Measurements from ENCODE around the gene CKB. TPM values are rescaled to one million over a fixed set of nuclear protein-coding genes. Genes with fewer than 3 reads are reported as not detected.

CKB gene
- total and polyA plus RNA-seq, 4 donors, result 9.0 to 32.9 (median 20.4) TPM

DNA sequence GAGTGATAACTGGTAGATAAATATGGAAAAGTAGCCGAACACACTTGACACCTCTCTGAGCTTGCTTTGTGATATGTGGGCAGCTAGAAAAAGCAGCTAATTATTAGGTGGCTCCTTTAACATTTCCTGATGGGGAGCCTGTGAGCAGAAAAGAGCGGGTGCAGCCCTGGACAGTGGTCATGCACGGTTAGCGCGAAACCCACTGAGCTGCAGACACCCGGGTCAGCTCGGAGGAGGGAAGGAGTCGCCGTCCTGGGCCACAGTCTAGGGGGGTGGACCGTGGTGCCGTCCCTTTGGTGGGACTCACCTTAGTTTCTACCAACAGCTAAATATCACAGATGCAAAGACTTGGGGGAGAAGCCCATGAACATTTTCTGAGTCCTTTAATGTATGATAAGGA is 46.8 kb upstream of the CKB start:
- TF ChIP-seq HNF4G (IDR thresholded peaks at IDR 0.05) (no peak), FOXA2 (IDR thresholded peaks at IDR 0.05) (no peak), YY1 (IDR thresholded peaks at IDR 0.05) (no peak), HNF4A (conservative IDR thresholded peaks at IDR 0.05) (no peak), FOXA1 (IDR thresholded peaks at IDR 0.05) (no peak), RXRA (IDR thresholded peaks at IDR 0.05) (no peak), RAD21 (IDR thresholded peaks at IDR 0.05) (no peak), EGR1 (IDR thresholded peaks at IDR 0.05; ENCODE audit: low read depth in 2 of 2) (no peak), SP1 (IDR thresholded peaks at IDR 0.05) (no peak), TAF1 (conservative IDR thresholded peaks at IDR 0.05) (no peak), GABPA (IDR thresholded peaks at IDR 0.05 in 1 of 2, conservative IDR thresholded peaks at IDR 0.05 in 1 of 2) (no peak), JUND (IDR thresholded peaks at IDR 0.05) (no peak), NR2F2 (IDR thresholded peaks at IDR 0.05) (no peak)
- TF ChIP-seq, protein P1, sequence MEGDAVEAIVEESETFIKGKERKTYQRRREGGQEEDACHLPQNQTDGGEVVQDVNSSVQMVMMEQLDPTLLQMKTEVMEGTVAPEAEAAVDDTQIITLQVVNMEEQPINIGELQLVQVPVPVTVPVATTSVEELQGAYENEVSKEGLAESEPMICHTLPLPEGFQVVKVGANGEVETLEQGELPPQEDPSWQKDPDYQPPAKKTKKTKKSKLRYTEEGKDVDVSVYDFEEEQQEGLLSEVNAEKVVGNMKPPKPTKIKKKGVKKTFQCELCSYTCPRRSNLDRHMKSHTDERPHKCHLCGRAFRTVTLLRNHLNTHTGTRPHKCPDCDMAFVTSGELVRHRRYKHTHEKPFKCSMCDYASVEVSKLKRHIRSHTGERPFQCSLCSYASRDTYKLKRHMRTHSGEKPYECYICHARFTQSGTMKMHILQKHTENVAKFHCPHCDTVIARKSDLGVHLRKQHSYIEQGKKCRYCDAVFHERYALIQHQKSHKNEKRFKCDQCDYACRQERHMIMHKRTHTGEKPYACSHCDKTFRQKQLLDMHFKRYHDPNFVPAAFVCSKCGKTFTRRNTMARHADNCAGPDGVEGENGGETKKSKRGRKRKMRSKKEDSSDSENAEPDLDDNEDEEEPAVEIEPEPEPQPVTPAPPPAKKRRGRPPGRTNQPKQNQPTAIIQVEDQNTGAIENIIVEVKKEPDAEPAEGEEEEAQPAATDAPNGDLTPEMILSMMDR (IDR thresholded peaks at IDR 0.05; ENCODE audit: low read depth, low read length, missing input control), result no peak
- TF ChIP-seq, protein P2, sequence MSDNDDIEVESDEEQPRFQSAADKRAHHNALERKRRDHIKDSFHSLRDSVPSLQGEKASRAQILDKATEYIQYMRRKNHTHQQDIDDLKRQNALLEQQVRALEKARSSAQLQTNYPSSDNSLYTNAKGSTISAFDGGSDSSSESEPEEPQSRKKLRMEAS (IDR thresholded peaks at IDR 0.05), result no peak
- TF ChIP-seq, protein P3, sequence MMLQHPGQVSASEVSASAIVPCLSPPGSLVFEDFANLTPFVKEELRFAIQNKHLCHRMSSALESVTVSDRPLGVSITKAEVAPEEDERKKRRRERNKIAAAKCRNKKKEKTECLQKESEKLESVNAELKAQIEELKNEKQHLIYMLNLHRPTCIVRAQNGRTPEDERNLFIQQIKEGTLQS (IDR thresholded peaks at IDR 0.05), result no peak
- TF ChIP-seq, protein P4, sequence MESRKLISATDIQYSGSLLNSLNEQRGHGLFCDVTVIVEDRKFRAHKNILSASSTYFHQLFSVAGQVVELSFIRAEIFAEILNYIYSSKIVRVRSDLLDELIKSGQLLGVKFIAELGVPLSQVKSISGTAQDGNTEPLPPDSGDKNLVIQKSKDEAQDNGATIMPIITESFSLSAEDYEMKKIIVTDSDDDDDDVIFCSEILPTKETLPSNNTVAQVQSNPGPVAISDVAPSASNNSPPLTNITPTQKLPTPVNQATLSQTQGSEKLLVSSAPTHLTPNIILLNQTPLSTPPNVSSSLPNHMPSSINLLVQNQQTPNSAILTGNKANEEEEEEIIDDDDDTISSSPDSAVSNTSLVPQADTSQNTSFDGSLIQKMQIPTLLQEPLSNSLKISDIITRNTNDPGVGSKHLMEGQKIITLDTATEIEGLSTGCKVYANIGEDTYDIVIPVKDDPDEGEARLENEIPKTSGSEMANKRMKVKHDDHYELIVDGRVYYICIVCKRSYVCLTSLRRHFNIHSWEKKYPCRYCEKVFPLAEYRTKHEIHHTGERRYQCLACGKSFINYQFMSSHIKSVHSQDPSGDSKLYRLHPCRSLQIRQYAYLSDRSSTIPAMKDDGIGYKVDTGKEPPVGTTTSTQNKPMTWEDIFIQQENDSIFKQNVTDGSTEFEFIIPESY (IDR thresholded peaks at IDR 0.05), result no peak
- TF ChIP-seq, protein P5, sequence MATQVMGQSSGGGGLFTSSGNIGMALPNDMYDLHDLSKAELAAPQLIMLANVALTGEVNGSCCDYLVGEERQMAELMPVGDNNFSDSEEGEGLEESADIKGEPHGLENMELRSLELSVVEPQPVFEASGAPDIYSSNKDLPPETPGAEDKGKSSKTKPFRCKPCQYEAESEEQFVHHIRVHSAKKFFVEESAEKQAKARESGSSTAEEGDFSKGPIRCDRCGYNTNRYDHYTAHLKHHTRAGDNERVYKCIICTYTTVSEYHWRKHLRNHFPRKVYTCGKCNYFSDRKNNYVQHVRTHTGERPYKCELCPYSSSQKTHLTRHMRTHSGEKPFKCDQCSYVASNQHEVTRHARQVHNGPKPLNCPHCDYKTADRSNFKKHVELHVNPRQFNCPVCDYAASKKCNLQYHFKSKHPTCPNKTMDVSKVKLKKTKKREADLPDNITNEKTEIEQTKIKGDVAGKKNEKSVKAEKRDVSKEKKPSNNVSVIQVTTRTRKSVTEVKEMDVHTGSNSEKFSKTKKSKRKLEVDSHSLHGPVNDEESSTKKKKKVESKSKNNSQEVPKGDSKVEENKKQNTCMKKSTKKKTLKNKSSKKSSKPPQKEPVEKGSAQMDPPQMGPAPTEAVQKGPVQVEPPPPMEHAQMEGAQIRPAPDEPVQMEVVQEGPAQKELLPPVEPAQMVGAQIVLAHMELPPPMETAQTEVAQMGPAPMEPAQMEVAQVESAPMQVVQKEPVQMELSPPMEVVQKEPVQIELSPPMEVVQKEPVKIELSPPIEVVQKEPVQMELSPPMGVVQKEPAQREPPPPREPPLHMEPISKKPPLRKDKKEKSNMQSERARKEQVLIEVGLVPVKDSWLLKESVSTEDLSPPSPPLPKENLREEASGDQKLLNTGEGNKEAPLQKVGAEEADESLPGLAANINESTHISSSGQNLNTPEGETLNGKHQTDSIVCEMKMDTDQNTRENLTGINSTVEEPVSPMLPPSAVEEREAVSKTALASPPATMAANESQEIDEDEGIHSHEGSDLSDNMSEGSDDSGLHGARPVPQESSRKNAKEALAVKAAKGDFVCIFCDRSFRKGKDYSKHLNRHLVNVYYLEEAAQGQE (IDR thresholded peaks at IDR 0.05), result no peak
- H3K9ac ChIP-seq (ENCODE audit: low read depth in 1 of 2, low read length in 2 of 2), result no peak overlapping the region
- no peaks in the 10 kb centered on the region for H3K27me3 ChIP-seq (ENCODE audit: control insufficient read depth in 4 of 4, insufficient read depth in 4 of 4, low read length in 3 of 4)
- H3K36me3 ChIP-seq (ENCODE audit: control insufficient read depth in 4 of 4, insufficient read depth in 3 of 4, low read depth in 1 of 4, low read length in 3 of 4), result peaks cover 0 to 7% (median 1%) of the 10 kb centered on the region in 4 donors
- no peak for DNase-seq (ENCODE audit: low spot score)
- H3K9me3 ChIP-seq (ENCODE audit: control insufficient read depth in 4 of 4, low read length in 3 of 4), result no peaks in the 10 kb centered on the region
- no peak overlapping the region for H3K4me3 ChIP-seq (ENCODE audit: low read depth in 1 of 3, low read length in 3 of 3)
- WGBS, result 90% methylated on average over 11 of the region's 11 CpGs
- peaks cover 0 to 6% (median 1%) of the 10 kb centered on the region in 4 donors for H3K4me1 ChIP-seq (ENCODE audit: control insufficient read depth in 4 of 4, insufficient read depth in 4 of 4, low read length in 3 of 4)
- no peak overlapping the region for H3K27ac ChIP-seq (ENCODE audit: low read depth in 1 of 2, low read length in 2 of 2)

Measured in liver (tissue), 9 donors.